ENCODE data around the gene HNRNPUL1. TPM values are rescaled to one million over a fixed set of nuclear protein-coding genes. Genes with fewer than 3 reads are reported as not detected.
A peak's percentile ranks its signal among the peaks of the same experiment; 100 is the strongest.

HNRNPUL1 gene
- total and polyA plus RNA-seq, 9 of the 15 experiments (the other 6 are each of a cell fraction or from before 2014, with no cell fraction given) = 7.3 to 211 (median 85.0) TPM

- TF ChIP-seq TFE3 (CRISPR knock-in tag; IDR thresholded peaks at IDR 0.05) (no peak), TCF7 (IDR thresholded peaks at IDR 0.05; ENCODE audit: borderline replicate concordance) (no peak), SETDB1 (IDR thresholded peaks at IDR 0.05; ENCODE audit: low read length) (no peak), SMAD3 (CRISPR knock-in tag; conservative IDR thresholded peaks at IDR 0.05) (no peak), ELF1 (tag; IDR thresholded peaks at IDR 0.05) (peak; percentile 71), ZNF184 (CRISPR knock-in tag; IDR thresholded peaks at IDR 0.05) (no peak), HNRNPK (IDR thresholded peaks at IDR 0.05; ENCODE audit: low read depth, low read length, poor library complexity, severe bottlenecking) (peak; percentile 88), GABPB2 (CRISPR knock-in tag; conservative IDR thresholded peaks at IDR 0.05) (no peak), FOXA3 (CRISPR knock-in tag; conservative IDR thresholded peaks at IDR 0.05 in 1 of 2, IDR thresholded peaks at IDR 0.05 in 1 of 2) (0 out of 4 replicates have a peak, but pooled peaks of 1 of the 2 experiments have one; percentile 24), NFIX (CRISPR knock-in tag; IDR thresholded peaks at IDR 0.05; ENCODE audit: low read depth) (no peak), CTCF (IDR thresholded peaks at IDR 0.05 in 2 of 3, conservative IDR thresholded peaks at IDR 0.05 in 1 of 3; ENCODE audit: insufficient read depth in 2 of 3, low read depth in 1 of 3, low read length in 3 of 3) (peak; percentile 83 to 94 (median 93)), ZNF75A (CRISPR knock-in tag; IDR thresholded peaks at IDR 0.05) (no peak), ZBTB34 (CRISPR knock-in tag; IDR thresholded peaks at IDR 0.05) (no peak), ZNF398 (CRISPR knock-in tag; IDR thresholded peaks at IDR 0.05) (no peak), GATAD2B (IDR thresholded peaks at IDR 0.05; ENCODE audit: borderline replicate concordance) (peak; percentile 90), KAT8 (IDR thresholded peaks at IDR 0.05; ENCODE audit: low read depth) (no peak)
- TF ChIP-seq, protein P1, sequence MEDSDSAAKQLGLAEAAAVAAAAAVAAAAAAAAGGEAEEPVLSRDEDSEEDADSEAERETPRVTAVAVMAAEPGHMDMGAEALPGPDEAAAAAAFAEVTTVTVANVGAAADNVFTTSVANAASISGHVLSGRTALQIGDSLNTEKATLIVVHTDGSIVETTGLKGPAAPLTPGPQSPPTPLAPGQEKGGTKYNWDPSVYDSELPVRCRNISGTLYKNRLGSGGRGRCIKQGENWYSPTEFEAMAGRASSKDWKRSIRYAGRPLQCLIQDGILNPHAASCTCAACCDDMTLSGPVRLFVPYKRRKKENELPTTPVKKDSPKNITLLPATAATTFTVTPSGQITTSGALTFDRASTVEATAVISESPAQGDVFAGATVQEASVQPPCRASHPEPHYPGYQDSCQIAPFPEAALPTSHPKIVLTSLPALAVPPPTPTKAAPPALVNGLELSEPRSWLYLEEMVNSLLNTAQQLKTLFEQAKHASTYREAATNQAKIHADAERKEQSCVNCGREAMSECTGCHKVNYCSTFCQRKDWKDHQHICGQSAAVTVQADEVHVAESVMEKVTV (CRISPR knock-in tag; IDR thresholded peaks at IDR 0.05) = peak; percentile 29; the same call in 1 of the 2 replicates
These were observed 89.5 kb downstream of the HNRNPUL1 start, which contains the start of gene TGFB1 (continued) for GRCh38 chr19:41353466-41354342.

Measured in K562 (cell line).